ENCODE measurements around the gene AIFM1.

The AIFM1 gene

DNA sequence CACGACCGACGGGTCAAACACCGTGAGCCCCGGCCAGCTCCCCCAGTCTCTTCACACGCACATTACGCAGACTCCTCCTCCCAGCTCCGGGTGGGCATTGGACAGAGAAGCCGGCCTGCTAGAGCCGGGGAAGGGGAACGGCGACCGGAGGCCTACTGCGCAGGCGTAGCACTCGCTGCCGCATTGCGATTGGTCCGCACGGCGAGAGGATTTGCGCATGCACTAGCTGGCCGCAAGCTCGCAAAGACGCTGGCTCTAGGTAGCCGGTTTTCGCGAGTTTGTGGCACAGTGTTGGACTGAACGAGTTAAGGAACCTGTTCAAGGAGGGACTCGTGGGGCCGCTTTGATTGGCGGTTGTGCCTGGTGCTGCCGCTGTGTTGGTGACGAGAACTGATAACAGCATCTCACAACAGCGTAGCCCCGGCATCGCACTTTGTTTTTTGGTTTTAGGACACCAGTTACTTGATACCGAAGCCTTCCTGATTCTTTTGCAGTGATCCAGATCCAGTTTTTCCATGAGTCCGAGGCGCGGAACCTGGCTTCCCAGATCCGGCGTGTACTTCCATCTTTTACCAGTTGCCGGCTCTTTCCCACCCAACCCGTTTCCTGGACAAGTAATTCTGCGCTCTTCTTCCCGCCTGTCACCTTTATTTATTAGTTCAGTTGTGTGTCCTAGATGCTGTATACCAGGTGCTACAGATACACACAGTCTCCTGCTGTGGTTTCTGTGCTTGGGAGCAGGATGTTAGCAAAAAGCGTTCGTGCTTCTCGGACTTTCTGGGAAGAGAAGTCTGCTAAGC lies at the start of gene AIFM1:
TSS of gene AIFM1 (minus strand) at position 139 of the 800 bp plus-strand sequence. CDS start 185 bp downstream, outside the sequence.
- DNase-seq: peak; percentile 33 to 91 (median 83)

DNA sequence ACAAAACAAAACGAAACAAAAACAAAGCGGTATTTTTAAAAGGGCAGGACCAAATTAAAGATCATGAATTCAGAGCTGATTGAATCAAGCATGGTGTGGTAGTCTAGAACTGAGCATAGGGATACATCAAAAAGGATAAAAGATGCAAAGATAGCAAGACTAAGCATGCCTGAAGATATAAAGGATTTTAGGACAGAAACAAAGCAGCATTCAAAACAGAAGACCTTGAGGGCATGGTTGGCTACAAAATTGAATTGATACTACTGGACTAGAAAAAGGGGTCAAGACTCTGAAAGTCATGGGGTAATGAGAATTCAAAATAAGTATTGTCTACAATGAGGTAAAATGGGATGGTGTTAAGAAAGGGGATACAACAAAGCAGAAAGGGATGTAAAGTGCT lies 47.7 kb upstream of the AIFM1 start:
- no peak for DNase-seq

DNA sequence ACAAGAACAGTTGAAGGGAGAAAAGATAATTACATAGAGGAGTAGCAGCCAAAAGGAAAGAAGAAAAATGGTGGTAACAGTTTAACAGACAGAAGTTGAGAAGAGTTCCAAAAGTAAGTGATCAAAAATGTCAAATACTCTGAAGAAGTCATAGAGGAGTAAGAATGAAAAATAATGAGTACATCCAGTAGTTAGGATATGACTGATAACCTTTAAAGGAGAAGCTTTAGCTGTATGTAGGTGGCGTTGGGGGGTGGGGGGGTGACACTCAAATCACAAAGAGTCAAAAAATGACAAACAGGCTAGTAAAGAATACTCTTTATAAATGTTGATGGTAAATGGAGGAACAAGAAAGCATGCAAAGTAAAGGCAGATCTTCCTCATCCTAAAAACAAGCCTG lies 46.7 kb upstream of the AIFM1 start:
- DNase-seq: no peak

DNA sequence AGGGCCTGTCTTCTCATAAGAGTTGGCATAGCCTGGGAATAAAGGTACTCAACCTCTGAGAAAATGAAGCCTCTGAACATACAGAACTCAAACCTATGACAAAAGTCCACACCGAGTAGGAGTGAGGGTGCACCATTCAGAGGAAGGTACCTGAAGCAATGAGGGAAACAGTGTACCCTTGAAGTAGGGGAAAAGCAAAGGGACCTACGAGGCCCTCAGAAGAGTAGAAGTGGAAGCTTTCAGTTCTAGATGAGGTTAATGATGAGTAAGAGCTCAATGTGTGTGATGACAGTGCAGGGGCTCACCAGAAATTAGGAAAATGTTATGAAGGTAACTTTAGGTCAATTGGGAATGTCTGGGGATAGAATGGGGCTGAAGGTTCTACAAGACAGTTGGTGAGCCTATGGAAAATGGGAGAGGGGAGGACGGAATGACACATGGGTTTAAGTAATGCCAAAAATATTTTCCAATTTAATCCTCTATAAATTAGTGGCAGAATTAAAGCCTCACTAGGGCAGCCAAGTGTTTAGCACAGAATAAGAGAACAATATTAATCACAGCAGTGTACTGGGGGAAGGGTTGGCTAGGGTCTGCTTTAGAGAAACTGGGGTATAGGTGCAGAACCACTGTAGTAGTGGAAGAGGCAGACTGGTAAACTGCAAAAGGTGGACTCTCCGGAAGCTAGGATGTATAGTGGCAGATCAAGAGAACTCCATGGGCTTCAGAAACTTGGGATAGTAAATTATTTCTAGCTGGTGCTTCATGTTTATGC lies 46.0 kb upstream of the AIFM1 start:
- DNase-seq: no peak

DNA sequence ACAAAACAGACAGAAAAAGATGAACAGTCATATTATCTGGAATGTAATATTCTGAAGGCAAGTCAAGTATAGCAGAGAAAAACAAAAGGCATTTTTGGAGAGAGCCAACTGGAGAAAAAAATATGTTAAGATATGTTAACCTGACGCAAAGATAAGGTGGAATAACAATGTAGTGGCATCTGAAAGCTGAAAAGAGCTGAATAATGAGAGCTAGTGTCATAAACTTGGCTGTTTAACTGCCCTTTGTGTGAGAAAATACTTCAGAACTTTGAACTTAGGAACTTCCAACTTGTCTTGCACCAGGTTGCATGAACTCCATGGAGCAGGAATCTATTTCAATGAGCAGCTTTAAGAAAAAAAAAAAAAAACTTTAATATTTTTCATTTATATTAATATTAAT lies 39.0 kb upstream of the AIFM1 start:
- no peak for DNase-seq

DNA sequence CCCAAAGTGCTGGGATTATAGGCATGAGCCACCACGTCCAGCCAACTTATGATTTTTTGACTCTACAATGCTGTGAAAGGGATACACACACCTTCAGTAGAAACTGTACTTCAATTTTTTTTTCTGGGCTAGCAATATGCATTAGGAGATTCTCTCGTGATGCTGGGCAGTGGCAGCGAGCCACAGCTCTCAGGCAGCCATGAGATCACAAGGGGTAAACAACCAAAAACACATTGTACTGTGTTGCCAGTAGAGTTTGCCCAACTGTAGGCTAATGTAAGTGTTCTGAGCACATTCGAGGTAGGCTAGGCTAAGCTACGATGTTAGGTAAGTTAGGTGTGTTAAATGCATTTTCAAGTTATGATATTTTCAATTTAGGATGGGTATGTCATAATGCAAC lies 31.8 kb upstream of the AIFM1 start:
- no peak for DNase-seq

DNA sequence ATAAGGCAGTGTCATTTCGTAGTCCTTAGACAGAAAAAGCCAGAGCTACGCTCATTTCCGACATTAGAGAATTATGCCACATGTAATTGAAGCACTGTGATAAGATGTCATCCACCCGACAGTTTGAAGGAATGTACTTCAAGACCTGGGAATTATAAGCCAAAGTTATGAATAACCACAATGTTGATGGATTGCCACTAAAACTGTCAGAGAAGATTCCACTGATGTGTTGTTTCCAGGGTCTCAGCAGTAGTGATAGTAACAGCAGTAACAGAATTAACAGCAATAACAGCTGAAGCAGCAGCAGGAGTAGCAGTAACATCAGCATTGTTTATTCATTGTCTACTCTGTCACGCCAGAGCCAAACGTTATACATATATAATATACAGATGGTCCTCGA lies 30.8 kb upstream of the AIFM1 start:
- no peak for DNase-seq

DNA sequence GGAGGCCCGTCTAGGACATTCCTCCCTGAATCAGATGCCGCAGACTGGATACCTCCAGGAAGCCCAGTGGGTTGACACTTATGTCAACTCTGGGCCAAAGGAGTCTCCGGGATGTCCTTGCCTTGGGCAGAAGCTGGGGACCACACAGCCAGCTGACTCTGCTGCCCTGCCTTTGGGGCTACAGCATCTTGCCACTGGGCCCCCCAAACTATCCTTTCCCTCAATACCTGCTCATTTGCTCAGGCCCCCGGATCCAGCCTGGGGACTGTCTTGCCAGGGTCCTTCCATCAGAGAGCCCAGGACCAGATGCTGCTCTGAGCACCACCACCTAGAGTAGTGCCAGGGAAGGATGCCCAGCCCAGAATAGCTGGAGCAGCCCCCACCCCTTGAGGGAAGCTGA lies 25.2 kb upstream of the AIFM1 start:
- no peak for DNase-seq

DNA sequence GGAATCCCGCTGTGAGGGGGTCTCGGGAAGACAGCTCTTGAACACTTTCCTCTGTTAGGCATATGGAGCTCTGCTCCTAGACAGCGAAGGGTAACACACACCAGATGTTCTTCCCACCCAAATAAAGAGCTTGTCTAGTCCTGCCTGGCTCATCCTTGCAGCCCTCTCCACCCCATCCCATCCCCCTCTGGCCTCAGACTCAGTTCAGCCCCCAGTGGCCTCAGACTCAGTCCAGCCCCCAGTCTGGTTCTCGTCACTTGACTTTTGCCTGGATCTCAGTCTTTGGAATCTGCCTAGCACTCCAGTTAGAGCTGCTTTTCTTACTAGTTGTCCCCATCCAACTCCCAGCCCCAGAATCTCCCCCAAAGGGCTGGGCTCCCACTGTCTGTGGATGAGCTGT lies 21.0 kb upstream of the AIFM1 start:
- DNase-seq: no peak

DNA sequence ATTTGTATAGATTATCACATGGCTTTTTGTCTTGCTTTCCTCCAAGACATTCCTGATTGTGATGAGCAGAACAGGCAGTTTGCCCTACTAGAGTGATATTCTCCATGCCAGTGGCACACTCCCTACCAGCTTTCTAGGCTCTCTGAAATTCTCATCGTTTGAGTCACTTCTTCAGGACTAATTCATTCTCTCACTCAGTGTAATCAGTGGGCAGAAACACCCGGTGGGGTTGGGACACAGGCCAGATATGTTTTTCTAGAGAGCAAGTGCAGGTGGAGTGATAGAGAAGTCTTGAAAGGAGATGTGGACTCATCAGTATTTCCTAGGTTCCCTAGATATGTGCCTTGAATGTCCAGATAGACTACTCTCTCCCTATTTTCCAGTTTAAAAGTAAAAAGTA lies 19.2 kb upstream of the AIFM1 start:
- no peak for DNase-seq

DNA sequence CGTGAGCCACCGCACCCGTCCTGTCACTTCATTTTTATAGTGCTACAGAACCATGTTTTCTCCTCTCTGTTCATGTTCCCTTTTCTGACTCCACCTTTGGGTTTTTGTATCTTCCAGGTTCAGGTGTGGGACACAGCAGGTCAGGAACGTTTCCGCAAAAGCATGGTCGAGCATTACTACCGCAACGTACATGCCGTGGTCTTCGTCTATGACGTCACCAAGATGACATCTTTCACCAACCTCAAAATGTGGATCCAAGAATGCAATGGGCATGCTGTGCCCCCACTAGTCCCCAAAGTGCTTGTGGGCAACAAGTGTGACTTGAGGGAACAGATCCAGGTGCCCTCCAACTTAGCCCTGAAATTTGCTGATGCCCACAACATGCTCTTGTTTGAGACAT lies 18.5 kb upstream of the AIFM1 start:
- DNase-seq: no peak

DNA sequence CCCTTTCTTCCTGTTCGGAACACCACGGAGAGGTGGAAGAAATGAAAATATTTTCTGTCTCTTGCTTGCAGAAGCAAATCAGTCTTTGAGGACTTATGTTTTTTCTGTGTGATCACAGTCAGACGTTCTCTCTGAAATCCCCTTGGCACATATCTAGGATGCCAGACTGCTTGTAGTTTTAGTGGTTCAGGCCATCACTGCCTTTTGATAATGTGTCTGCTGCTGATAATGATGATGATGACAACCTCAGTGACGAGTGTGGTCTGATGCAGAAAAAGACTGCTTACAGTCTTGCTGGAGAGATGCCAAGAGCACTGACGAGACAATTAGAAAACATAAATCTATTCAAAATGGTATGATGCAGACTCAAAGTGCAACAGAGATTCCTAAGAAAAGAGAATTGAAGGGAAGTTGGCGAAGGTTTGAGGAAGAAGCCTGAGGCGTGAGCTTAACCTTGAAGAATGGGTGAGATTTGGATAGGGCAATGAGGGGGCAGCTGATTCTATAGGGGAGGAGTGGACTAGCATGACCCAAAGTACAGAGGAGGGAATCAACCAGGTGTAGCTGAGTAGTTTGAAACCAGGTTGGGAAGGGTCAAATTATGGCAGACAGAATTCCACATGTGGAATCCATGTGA lies 14.1 kb upstream of the AIFM1 start:
- DNase-seq: peak in 1 of 14 donors; percentile 29

DNA sequence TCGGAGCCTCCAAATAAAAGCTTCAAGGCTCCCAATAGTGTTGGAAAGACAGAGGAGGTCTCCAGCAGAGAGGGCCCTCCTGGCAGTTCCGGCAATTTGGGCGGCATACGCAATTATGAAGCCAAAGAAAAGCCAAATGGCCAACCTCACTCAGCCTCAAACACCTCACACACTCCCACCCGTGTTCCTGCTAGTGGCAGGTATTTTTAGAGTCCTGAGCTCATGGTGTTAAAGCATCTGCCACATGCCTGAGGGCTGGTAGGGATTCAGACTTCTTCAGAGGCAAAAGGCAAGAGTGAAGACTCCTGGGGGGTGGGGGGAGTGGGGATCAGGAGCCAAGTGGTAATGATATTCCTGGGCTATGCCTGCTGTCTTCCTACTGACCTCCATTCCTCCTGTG lies 13.5 kb upstream of the AIFM1 start:
- peak in 1 of 14 donors; percentile 83 for DNase-seq

DNA sequence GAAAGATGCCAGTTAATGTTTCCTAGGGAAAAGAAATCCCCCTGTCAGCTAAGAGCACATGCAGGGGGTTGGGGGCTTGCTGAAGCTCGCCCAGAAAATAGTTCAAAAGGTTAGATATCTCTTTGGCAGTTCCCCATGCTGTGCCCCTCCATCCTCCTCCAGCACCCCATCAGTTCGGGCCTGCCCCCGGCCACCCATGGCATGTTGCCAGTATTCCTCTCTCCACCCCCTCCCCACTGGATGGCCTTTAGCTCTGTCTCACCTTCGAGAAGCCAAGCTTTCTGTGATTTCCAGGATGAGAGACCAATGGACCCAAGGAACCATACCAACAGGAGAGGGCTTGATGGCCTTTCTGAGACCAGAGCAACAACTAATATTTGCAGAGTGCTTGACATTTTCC lies 11.3 kb upstream of the AIFM1 start:
- no peak for DNase-seq

DNA sequence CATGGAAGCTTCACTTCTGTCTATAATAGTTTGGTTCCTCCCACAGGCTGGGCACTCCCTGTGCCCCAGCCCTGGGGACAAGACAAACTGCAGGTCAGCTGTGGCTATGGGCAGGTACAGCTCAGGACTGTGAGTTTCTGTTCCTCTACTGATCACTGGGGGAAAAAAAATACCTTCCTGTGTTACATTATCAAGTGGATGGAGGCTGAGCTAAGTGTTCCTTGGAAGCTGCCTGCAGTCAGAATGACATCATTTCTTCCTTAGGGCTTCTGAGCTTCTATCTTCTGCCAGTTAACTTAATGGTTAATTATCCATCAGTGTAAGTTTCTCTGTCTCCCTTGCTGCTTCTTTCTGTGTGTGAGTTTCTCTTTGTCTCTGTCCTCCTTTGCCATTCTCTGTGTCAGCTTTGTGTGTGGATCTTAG lies 10.7 kb upstream of the AIFM1 start:
- peak in 1 of 14 donors; percentile 2 for DNase-seq

DNA sequence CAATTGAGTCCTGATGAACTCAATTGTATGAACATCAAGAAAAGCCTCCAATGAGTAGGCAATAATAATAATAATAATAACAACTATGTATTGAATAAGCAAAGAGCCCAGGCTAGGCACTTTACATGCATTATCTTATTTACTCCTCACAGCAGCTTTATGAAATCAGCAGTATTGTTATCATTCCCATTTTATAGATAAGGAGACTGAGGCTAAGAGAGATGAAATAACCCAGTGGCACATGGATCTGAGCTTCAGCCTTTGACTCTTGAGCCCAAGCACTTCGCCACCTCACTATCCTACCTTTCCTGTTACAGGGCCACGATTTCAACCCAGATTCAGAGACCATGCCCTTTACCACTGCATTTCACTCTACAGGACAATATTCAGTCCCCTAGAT lies 9.3 kb upstream of the AIFM1 start:
- DNase-seq: no peak

DNA sequence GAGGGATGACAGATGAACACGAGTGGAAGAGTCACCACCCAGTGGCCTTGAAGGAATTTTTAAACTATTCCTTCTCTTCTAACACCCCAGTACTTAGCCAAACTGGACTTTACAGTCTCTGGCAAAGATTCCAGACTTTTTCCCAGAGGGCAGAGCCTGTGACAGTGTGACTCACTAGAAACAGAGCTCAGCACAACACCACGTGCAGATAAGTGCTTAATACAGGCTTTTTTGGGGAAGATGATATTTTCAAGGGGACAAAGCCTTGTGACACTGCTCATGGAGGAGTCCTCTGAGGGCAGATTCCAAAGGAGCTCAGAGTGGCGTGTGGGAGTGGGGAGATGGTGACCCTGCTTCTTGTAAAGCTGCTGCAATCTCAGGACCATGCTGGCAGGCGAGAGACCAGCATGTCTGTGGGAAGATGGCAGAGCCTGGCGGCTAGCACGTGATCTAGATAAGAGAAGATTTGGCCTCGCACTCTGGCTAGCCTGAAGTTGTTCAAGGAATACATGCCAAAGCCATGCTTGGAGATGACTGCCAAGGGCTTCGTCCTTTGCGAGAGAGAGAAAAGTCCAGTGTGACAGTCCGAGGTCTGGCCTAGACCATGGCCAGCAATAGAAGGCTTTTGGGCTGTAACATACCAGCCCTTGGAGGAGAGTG lies 8.5 kb upstream of the AIFM1 start:
- peak in 4 of 14 donors; percentile 2 to 29 (median 19) for DNase-seq

DNA sequence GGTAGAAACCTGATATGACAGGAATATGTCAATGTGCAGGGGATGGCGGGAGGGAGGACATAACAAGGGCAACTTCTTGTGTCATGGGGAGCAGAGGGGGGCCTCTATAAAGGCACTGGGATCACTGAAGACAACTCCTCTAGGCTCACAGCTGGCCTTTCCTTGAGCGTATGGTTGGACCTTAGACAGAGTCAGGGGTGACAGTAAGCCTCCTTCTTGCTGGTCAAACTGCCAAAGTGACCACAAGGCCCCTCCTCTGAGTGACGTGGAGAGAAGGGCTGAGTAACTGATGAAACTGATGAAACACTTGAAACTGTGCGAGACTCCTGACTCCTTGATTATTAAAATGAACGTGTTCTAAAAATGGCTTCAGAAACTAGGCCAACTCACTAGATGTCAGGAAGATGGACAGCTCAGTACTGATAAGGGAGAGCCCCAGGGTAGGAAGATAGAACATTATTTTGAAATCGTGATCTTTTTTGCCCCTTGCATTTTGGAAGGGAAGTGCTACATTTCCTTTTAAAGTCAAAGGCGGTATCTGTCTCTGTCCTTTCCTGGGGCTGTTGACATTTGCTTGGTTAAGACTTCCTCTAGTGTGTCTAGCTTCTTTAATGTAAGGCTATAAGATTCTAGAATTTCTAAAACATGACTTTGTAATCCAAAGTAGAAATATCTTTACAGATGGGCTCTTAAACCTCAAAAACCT lies 7.7 kb upstream of the AIFM1 start:
- DNase-seq: peak in 10 of 14 donors; percentile 4 to 39 (median 20)

DNA sequence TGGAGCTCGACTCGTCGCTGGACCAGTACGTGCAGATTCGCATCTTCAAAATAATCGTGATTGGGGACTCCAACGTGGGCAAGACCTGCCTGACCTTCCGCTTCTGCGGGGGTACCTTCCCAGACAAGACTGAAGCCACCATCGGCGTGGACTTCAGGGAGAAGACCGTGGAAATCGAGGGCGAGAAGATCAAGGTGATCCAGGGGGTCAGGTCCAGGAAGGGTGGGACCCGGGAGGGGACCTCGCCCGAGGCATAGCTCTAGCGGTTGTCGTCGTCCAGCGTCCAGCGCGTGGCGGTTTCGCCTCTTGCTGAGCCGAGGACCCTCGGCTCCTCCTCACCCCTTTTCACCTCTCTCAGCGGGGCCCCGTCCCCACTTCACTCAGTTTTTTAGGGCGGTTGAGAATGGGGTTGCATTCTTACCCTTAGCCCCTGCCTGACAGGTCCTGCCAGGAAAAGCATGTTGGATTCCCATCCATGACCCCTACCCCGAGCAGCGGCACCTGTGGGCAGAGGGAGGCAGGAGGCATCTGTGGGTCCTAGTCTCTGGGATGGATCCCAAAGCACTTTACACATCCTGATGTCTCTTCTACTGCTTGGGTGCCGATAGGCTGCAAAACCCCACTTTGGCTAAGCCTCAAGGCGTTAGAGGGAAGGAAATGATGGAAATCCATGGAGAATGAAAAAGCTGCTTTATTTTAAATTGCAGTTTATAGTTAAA lies 6.6 kb upstream of the AIFM1 start:
- DNase-seq: peak in 1 of 14 donors; percentile 42

DNA sequence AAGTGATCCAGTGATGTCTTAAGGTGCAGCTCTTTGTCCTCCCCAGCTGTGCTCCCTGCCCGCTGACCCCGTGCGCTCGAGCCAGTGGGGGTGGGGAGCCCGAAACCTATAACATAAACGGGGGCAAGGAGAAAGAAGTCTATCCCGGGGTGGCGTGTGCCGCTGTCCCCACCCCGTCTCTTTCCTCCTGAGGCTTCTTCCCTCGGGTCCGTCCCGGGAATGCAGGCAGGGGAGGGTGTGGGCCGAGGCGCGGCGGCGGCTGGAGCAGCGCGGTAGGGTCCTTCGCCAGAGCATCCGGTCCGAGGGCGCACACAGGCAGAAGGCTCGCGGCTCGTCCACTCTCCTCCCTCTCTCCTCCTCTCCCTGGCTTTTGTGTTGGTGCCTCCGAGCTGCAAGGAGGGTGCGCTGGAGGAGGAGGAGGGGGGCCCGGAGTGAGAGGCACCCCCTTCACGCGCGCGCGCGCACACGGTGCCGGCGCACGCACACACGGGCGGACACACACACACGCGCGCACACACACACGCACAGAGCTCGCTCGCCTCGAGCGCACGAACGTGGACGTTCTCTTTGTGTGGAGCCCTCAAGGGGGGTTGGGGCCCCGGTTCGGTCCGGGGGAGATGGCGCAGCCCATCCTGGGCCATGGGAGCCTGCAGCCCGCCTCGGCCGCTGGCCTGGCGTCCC lies 5.9 kb upstream of the AIFM1 start, which contains the start of gene RAB33A:
TSS of gene RAB33A (plus strand) at position 517 of the 681 bp plus-strand sequence. CDS start at position 618, 101 bp downstream.
- DNase-seq: peak in 11 of 14 donors; percentile 13 to 67 (median 52)

Data from C1 segment of cervical spinal cord (tissue), 14 donors.